ENCODE data around the gene MRPL14.

GRCh38 chr6:44157152-44157521 lies 29.9 kb upstream of the MRPL14 start:
- TF ChIP-seq, protein P1, sequence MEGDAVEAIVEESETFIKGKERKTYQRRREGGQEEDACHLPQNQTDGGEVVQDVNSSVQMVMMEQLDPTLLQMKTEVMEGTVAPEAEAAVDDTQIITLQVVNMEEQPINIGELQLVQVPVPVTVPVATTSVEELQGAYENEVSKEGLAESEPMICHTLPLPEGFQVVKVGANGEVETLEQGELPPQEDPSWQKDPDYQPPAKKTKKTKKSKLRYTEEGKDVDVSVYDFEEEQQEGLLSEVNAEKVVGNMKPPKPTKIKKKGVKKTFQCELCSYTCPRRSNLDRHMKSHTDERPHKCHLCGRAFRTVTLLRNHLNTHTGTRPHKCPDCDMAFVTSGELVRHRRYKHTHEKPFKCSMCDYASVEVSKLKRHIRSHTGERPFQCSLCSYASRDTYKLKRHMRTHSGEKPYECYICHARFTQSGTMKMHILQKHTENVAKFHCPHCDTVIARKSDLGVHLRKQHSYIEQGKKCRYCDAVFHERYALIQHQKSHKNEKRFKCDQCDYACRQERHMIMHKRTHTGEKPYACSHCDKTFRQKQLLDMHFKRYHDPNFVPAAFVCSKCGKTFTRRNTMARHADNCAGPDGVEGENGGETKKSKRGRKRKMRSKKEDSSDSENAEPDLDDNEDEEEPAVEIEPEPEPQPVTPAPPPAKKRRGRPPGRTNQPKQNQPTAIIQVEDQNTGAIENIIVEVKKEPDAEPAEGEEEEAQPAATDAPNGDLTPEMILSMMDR (IDR thresholded peaks at IDR 0.05; ENCODE audit: low read depth, low read length), result no peak
- no peak for TF ChIP-seq EZH2phosphoT487 (IDR thresholded peaks at IDR 0.05; ENCODE audit: low read depth)

Measured in OCI-LY3 (cell line).